HEK293 (cell line): ENCODE data around the gene NECAB3.

Experiments
- CTCF ChIP-seq: fragments of 450-650 bp; formaldehyde crosslinking; IDR thresholded peaks from 2 replicates; pipeline ENCODE4 v1.5.1; 2016; ENCODE audit warnings: missing biosample characterization, missing genetic modification characterization
- ELK4 ChIP-seq: IDR thresholded peaks from 2 replicates; pipeline ENCODE4 v1.6.1; 2011; ENCODE audit warnings: mild to moderate bottlenecking, low read depth, low read length, borderline replicate concordance
- KLF16 ChIP-seq: fragments of 450-650 bp; formaldehyde crosslinking; IDR thresholded peaks from 2 replicates; pipeline ENCODE4 v1.5.1; 2017; ENCODE audit warnings: missing biosample characterization, missing genetic modification characterization
- ZNF132 ChIP-seq: fragments of 450-650 bp; formaldehyde crosslinking; IDR thresholded peaks from 2 replicates; pipeline ENCODE4 v1.5.1; 2017; ENCODE audit warnings: missing biosample characterization, missing genetic modification characterization, borderline replicate concordance
- ZNF184 ChIP-seq: fragments of 450-650 bp; IDR thresholded peaks from 2 replicates; pipeline ENCODE4 v1.5.1; 2018; ENCODE audit warnings: missing biosample characterization, mild to moderate bottlenecking, missing genetic modification characterization
- ZNF266 ChIP-seq: fragments of 450-650 bp; formaldehyde crosslinking; IDR thresholded peaks from 2 replicates; pipeline ENCODE4 v1.5.1; 2016; ENCODE audit warnings: missing biosample characterization, missing genetic modification characterization, low read depth
- ZNF501 ChIP-seq: fragments of 450-650 bp; formaldehyde crosslinking; IDR thresholded peaks from 2 replicates; pipeline ENCODE4 v1.5.1; 2016; ENCODE audit warnings: missing biosample characterization, missing genetic modification characterization
- ZNF514 ChIP-seq: fragments of 450-650 bp; formaldehyde crosslinking; IDR thresholded peaks from 2 replicates; pipeline ENCODE4 v1.5.1; 2016; ENCODE audit warnings: missing biosample characterization, missing genetic modification characterization
- ZNF623 ChIP-seq: fragments of 450-650 bp; formaldehyde crosslinking; IDR thresholded peaks from 2 replicates; pipeline ENCODE4 v1.5.1; 2016; ENCODE audit warnings: missing biosample characterization, missing genetic modification characterization
- ZNF76 ChIP-seq: fragments of 450-650 bp; formaldehyde crosslinking; IDR thresholded peaks from 2 replicates; pipeline ENCODE4; 2016; ENCODE audit warnings: low read depth, missing biosample characterization, missing genetic modification characterization, borderline replicate concordance
- ZSCAN30 ChIP-seq: fragments of 450-650 bp; IDR thresholded peaks from 2 replicates; pipeline ENCODE4 v1.5.1; 2018; ENCODE audit warnings: missing biosample characterization, mild to moderate bottlenecking, missing genetic modification characterization, moderate library complexity
- TF ChIP-seq, protein P1 (sequence below): fragments of 450-650 bp; formaldehyde crosslinking; IDR thresholded peaks from 2 replicates; pipeline ENCODE4 v1.5.1; 2017; ENCODE audit warnings: missing biosample characterization, missing genetic modification characterization
- TF ChIP-seq, protein P2 (sequence below): fragments of 450-650 bp; formaldehyde crosslinking; IDR thresholded peaks from 2 replicates; pipeline ENCODE4 v1.5.1; 2016; ENCODE audit warnings: missing biosample characterization, missing genetic modification characterization

DNA sequence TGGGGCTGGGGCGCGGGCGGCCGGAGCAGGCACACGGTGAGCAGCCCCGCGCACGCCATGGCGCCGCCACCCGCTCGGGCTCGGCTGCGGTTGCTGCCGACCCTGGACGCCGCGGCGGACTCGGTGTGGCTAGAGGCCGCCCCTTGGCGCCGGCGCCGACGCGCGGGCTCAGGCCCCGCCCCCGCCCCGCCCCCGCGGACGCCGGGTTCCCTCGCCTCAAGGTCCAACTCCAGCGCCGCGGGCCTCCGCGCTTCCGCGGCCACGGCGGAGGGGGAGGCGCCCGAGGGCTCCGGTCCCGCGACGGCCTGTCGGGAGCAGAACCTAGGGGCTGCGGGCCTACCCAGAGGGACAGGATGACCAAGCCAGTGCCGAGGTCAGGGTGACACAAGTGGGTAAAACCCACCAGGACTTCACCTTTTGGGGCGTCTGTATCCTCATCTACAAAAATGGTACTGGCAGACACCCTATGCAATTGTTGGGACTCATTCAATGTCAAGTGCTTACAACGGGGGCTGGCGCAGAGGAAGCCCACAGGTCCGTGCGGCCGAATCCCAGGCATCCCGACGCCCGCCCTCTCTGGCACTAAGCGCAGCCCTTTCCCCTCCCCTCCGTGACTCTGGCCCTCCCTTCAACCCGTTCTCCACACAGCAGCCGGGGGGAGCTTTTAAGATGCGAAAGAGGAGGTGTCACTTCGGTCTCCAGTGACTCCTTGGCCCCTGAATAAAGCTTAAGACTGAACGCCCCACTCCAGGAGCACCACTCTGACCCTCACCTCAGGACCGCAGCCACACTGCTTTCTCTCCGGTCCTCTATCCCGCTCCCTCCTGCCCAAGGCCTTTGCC lies at the start of gene NECAB3:
- TF ChIP-seq ZNF132 (tag by site-specific recombination) (no peak), ZSCAN30 (tag by site-specific recombination) (no peak; the same call in 1 of the 2 replicates), ZNF623 (no peak), ZNF514 (no peak), KLF16 (tag by site-specific recombination) (no peak), ZNF266 (tag by site-specific recombination) (no peak), CTCF (tag by site-specific recombination) (no peak), ZNF184 (no peak), ZNF501 (tag by site-specific recombination) (no peak), ELK4 (no peak), ZNF76 (peak; percentile 89)
- TF ChIP-seq, protein P1, sequence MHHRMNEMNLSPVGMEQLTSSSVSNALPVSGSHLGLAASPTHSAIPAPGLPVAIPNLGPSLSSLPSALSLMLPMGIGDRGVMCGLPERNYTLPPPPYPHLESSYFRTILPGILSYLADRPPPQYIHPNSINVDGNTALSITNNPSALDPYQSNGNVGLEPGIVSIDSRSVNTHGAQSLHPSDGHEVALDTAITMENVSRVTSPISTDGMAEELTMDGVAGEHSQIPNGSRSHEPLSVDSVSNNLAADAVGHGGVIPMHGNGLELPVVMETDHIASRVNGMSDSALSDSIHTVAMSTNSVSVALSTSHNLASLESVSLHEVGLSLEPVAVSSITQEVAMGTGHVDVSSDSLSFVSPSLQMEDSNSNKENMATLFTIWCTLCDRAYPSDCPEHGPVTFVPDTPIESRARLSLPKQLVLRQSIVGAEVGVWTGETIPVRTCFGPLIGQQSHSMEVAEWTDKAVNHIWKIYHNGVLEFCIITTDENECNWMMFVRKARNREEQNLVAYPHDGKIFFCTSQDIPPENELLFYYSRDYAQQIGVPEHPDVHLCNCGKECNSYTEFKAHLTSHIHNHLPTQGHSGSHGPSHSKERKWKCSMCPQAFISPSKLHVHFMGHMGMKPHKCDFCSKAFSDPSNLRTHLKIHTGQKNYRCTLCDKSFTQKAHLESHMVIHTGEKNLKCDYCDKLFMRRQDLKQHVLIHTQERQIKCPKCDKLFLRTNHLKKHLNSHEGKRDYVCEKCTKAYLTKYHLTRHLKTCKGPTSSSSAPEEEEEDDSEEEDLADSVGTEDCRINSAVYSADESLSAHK (tag by site-specific recombination): no peak
- TF ChIP-seq, protein P2, sequence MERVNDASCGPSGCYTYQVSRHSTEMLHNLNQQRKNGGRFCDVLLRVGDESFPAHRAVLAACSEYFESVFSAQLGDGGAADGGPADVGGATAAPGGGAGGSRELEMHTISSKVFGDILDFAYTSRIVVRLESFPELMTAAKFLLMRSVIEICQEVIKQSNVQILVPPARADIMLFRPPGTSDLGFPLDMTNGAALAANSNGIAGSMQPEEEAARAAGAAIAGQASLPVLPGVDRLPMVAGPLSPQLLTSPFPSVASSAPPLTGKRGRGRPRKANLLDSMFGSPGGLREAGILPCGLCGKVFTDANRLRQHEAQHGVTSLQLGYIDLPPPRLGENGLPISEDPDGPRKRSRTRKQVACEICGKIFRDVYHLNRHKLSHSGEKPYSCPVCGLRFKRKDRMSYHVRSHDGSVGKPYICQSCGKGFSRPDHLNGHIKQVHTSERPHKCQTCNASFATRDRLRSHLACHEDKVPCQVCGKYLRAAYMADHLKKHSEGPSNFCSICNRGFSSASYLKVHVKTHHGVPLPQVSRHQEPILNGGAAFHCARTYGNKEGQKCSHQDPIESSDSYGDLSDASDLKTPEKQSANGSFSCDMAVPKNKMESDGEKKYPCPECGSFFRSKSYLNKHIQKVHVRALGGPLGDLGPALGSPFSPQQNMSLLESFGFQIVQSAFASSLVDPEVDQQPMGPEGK (tag by site-specific recombination): peak; percentile 74
